Panc1 (cell line): ENCODE measurements around the gene MADD.

Source experiments
- POLR2AphosphoS5 ChIP-seq: IDR thresholded peaks from 2 replicates; pipeline ENCODE4 v1.6.1; 2012; ENCODE audit warnings: mild to moderate bottlenecking, low read depth, low read length, moderate library complexity
- REST ChIP-seq, 2 experiments: IDR thresholded peaks; 2 replicates each; pipeline ENCODE4 v1.6.1; 2011 to 2012; ENCODE audit warnings: low read depth in 2 of 2, control low read depth in 1 of 2, low read length in 1 of 2, mild to moderate bottlenecking in 1 of 2, moderate library complexity in 1 of 2; ENCODE audit not compliant: insufficient read depth in 1 of 2
- SIN3A ChIP-seq: IDR thresholded peaks from 2 replicates; pipeline ENCODE4 v1.6.1; 2012; ENCODE audit warnings: low read depth, mild to moderate bottlenecking, low read length, moderate library complexity, borderline replicate concordance; ENCODE audit not compliant: insufficient read depth
- TCF7L2 ChIP-seq: IDR thresholded peaks from 2 replicates; pipeline ENCODE4 v1.6.1; 2011; ENCODE audit warnings: mild to moderate bottlenecking, low read depth, low read length, inconsistent platforms
- TF ChIP-seq, protein P1 (sequence below): fragments of 450-650 bp; IDR thresholded peaks from 2 replicates; pipeline ENCODE4 v1.5.1; 2017; ENCODE audit warnings: mild to moderate bottlenecking

DNA sequence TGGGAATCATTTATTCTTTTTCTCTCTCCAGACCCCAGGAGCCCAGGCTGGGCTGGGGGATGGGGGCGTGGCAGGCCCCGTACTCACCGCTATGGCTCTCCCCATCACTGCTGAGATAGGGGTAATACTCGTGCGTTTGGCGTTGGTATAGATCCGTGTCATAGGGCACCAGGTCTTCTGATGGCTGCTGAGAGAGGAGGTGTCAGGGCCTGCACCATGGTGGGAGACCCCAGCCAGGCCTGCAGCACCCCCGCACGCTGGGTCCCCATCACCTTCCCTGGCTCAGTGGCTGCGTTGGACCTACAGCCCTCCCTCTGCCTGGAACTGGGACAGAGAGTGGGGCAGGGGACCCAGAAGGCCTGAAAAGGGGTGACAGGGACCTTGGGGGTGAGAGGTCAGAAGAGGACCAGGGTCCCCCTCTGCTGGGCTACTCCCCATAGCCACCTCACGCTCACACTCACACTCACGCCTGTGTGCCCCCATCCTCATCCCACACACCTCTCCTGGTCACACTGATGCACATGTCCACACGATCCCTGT, 105.7 kb downstream of the MADD start:
- no peak for TF ChIP-seq POLR2AphosphoS5
- TF ChIP-seq, protein P1, sequence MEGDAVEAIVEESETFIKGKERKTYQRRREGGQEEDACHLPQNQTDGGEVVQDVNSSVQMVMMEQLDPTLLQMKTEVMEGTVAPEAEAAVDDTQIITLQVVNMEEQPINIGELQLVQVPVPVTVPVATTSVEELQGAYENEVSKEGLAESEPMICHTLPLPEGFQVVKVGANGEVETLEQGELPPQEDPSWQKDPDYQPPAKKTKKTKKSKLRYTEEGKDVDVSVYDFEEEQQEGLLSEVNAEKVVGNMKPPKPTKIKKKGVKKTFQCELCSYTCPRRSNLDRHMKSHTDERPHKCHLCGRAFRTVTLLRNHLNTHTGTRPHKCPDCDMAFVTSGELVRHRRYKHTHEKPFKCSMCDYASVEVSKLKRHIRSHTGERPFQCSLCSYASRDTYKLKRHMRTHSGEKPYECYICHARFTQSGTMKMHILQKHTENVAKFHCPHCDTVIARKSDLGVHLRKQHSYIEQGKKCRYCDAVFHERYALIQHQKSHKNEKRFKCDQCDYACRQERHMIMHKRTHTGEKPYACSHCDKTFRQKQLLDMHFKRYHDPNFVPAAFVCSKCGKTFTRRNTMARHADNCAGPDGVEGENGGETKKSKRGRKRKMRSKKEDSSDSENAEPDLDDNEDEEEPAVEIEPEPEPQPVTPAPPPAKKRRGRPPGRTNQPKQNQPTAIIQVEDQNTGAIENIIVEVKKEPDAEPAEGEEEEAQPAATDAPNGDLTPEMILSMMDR, result no peak
- TF ChIP-seq REST (IDR thresholded peaks at IDR 0.05; ENCODE audit: insufficient read depth in 1 of 2, low read depth in 2 of 2, low read length in 1 of 2), result no peak
- TF ChIP-seq TCF7L2, result no peak
- no peak for TF ChIP-seq SIN3A
